ENCODE data around the gene MRPS27.

GRCh38 chr5:72226950-72227349 is 93.1 kb downstream of the MRPS27 start:
- no peak for TF ChIP-seq YY1 (IDR thresholded peaks at IDR 0.05; ENCODE audit: insufficient read depth, insufficient replicate concordance, low read depth, low read length)
- TF ChIP-seq, protein P1, sequence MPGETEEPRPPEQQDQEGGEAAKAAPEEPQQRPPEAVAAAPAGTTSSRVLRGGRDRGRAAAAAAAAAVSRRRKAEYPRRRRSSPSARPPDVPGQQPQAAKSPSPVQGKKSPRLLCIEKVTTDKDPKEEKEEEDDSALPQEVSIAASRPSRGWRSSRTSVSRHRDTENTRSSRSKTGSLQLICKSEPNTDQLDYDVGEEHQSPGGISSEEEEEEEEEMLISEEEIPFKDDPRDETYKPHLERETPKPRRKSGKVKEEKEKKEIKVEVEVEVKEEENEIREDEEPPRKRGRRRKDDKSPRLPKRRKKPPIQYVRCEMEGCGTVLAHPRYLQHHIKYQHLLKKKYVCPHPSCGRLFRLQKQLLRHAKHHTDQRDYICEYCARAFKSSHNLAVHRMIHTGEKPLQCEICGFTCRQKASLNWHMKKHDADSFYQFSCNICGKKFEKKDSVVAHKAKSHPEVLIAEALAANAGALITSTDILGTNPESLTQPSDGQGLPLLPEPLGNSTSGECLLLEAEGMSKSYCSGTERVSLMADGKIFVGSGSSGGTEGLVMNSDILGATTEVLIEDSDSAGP (CRISPR knock-in tag; IDR thresholded peaks at IDR 0.05; ENCODE audit: borderline replicate concordance) = no peak
- TF ChIP-seq, protein P2, sequence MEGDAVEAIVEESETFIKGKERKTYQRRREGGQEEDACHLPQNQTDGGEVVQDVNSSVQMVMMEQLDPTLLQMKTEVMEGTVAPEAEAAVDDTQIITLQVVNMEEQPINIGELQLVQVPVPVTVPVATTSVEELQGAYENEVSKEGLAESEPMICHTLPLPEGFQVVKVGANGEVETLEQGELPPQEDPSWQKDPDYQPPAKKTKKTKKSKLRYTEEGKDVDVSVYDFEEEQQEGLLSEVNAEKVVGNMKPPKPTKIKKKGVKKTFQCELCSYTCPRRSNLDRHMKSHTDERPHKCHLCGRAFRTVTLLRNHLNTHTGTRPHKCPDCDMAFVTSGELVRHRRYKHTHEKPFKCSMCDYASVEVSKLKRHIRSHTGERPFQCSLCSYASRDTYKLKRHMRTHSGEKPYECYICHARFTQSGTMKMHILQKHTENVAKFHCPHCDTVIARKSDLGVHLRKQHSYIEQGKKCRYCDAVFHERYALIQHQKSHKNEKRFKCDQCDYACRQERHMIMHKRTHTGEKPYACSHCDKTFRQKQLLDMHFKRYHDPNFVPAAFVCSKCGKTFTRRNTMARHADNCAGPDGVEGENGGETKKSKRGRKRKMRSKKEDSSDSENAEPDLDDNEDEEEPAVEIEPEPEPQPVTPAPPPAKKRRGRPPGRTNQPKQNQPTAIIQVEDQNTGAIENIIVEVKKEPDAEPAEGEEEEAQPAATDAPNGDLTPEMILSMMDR (CRISPR knock-in tag; IDR thresholded peaks at IDR 0.05) = no peak
- TF ChIP-seq ZFP1 (CRISPR knock-in tag; IDR thresholded peaks at IDR 0.05) = no peak
- TF ChIP-seq NR2C2 (CRISPR knock-in tag; IDR thresholded peaks at IDR 0.05; ENCODE audit: borderline replicate concordance) = no peak

All from HepG2 (cell line).